Panc1 (cell line): ENCODE results near the gene SLC4A7.

Source experiments
- CTCF ChIP-seq: fragments of 450-650 bp; IDR thresholded peaks from 2 replicates; pipeline ENCODE4 v1.5.1; 2017; ENCODE audit warnings: mild to moderate bottlenecking
- POLR2AphosphoS5 ChIP-seq: IDR thresholded peaks from 2 replicates; pipeline ENCODE4 v1.6.1; 2012; ENCODE audit warnings: mild to moderate bottlenecking, low read depth, low read length, moderate library complexity
- REST ChIP-seq, 2 experiments: IDR thresholded peaks; 2 replicates each; pipeline ENCODE4 v1.6.1; 2011 to 2012; ENCODE audit warnings: low read depth in 2 of 2, control low read depth in 1 of 2, low read length in 1 of 2, mild to moderate bottlenecking in 1 of 2, moderate library complexity in 1 of 2; ENCODE audit not compliant: insufficient read depth in 1 of 2
- TCF7L2 ChIP-seq: IDR thresholded peaks from 2 replicates; pipeline ENCODE4 v1.6.1; 2011; ENCODE audit warnings: mild to moderate bottlenecking, low read depth, low read length, inconsistent platforms

- TF ChIP-seq CTCF, result no peak
- TF ChIP-seq REST (IDR thresholded peaks at IDR 0.05; ENCODE audit: insufficient read depth in 1 of 2, low read depth in 2 of 2, low read length in 1 of 2), result no peak
- no peak for TF ChIP-seq TCF7L2
- TF ChIP-seq POLR2AphosphoS5, result no peak
Observed at GRCh38 chr3:27391796-27392195, 92.4 kb downstream of the SLC4A7 start.
